Mononuclear cell (primary cell): Measurements from ENCODE around the gene SEC23A. TPM values are rescaled to one million over a fixed set of nuclear protein-coding genes. Genes with fewer than 3 reads are reported as not detected.
A peak's percentile ranks its signal among the peaks of the same experiment; 100 is the strongest.
"Not testable (repeated sequence)": the region's sequence is repeated elsewhere in the genome, so short reads cannot be mapped to it uniquely, and the experiment has no call there.

Experiments
- H3K27me3 ChIP-seq: 2 replicates; pipeline ENCODE4 v1.6.0; 2011; ENCODE audit warnings: low read length, control low read depth; ENCODE audit not compliant: insufficient read depth
- H3K4me1 ChIP-seq: 2 replicates; pipeline ENCODE4 v1.5.1; 2011; ENCODE audit warnings: mild to moderate bottlenecking, low read length, control low read depth; ENCODE audit not compliant: insufficient read depth
- H3K4me3 ChIP-seq: 2 replicates; pipeline ENCODE4 v1.5.1; 2011; ENCODE audit warnings: mild to moderate bottlenecking, low read length, moderate library complexity
- H3K9me3 ChIP-seq: 2 replicates; pipeline ENCODE4 v1.5.1; 2011; ENCODE audit warnings: low read depth, mild to moderate bottlenecking, control low read depth, low read length
- total RNA-seq: library from RNA; depleted of rRNA; stranded (reverse); fragments of >200 nt; gene quantifications from one replicate; pipeline ENCODE4 v1.2.3, GENCODE V29; 2012

Gene SEC23A
- total RNA-seq, result 110 TPM

GRCh38 chr14:39102969-39103957 is at the start of gene SEC23A:
SEC23A (minus strand) TSS chr14:39103235; CDS start chr14:39096118, 7,117 bp downstream.
- Histone ChIP-seq H3K4me1 (peaks cover 17% of the 10 kb centered on the region), H3K27me3 (no peaks in the 10 kb centered on the region), H3K9me3 (no peaks in the 10 kb centered on the region), H3K4me3 (peak within 1 kb of the TSS; percentile 94)

- no peaks in the 10 kb centered on the region for H3K27me3 ChIP-seq
- H3K9me3 ChIP-seq, result no peaks in the 10 kb centered on the region
- H3K4me1 ChIP-seq, result no peaks in the 10 kb centered on the region
- no peak overlapping the region for H3K4me3 ChIP-seq
Observed at GRCh38 chr14:39145266-39145966, 42.4 kb upstream of the SEC23A start.

- H3K4me3 ChIP-seq, H3K9me3 ChIP-seq, H3K27me3 ChIP-seq, H3K4me1 ChIP-seq: not testable (repeated sequence)
Observed at GRCh38 chr14:39143226-39143625, 40.2 kb upstream of the SEC23A start.

- H3K4me3 ChIP-seq, H3K9me3 ChIP-seq, H3K4me1 ChIP-seq, H3K27me3 ChIP-seq: not testable (repeated sequence)
Observed at GRCh38 chr14:39141623-39142022, 38.6 kb upstream of the SEC23A start.

GRCh38 chr14:39140170-39140569 is 37.1 kb upstream of the SEC23A start:
- no peaks in the 10 kb centered on the region for H3K4me1 ChIP-seq
- H3K4me3 ChIP-seq, result no peak overlapping the region
- no peaks in the 10 kb centered on the region for H3K27me3 ChIP-seq
- no peaks in the 10 kb centered on the region for H3K9me3 ChIP-seq

GRCh38 chr14:39138440-39138839 is 35.4 kb upstream of the SEC23A start:
- no peak overlapping the region for H3K4me3 ChIP-seq
- H3K9me3 ChIP-seq, result no peaks in the 10 kb centered on the region
- no peaks in the 10 kb centered on the region for H3K4me1 ChIP-seq
- H3K27me3 ChIP-seq, result no peaks in the 10 kb centered on the region

GRCh38 chr14:39137835-39138234 is 34.8 kb upstream of the SEC23A start:
- not testable (repeated sequence) for H3K9me3 ChIP-seq, H3K27me3 ChIP-seq, H3K4me3 ChIP-seq, H3K4me1 ChIP-seq

- Histone ChIP-seq H3K4me3 (no peak overlapping the region), H3K4me1 (no peaks in the 10 kb centered on the region), H3K9me3 (no peaks in the 10 kb centered on the region), H3K27me3 (no peaks in the 10 kb centered on the region)
Observed at GRCh38 chr14:39122330-39123138, 19.5 kb upstream of the SEC23A start.

GRCh38 chr14:39114073-39114838 is 11.2 kb upstream of the SEC23A start, which contains the start of gene GEMIN2:
GEMIN2 (plus strand) TSS chr14:39114323; CDS start chr14:39114339, 16 bp downstream.
- Histone ChIP-seq H3K9me3 (no peaks in the 10 kb centered on the region), H3K4me1 (peaks cover 13% of the 10 kb centered on the region), H3K27me3 (no peaks in the 10 kb centered on the region), H3K4me3 (peak within 1 kb of the TSS; percentile 74)

- Histone ChIP-seq H3K27me3 (no peaks in the 10 kb centered on the region), H3K4me3 (peak overlapping the region; percentile 74), H3K4me1 (peaks cover 13% of the 10 kb centered on the region), H3K9me3 (no peaks in the 10 kb centered on the region)
Observed at GRCh38 chr14:39113685-39114072, 10.6 kb upstream of the SEC23A start.

GRCh38 chr14:39109893-39110715 is 7.1 kb upstream of the SEC23A start:
- H3K4me3 ChIP-seq, result no peak overlapping the region
- no peaks in the 10 kb centered on the region for H3K27me3 ChIP-seq
- no peaks in the 10 kb centered on the region for H3K9me3 ChIP-seq
- peaks cover 11% of the 10 kb centered on the region for H3K4me1 ChIP-seq

- Histone ChIP-seq H3K4me1 (peaks cover 8% of the 10 kb centered on the region), H3K4me3 (no peak overlapping the region), H3K9me3 (no peaks in the 10 kb centered on the region), H3K27me3 (no peaks in the 10 kb centered on the region)
Observed at GRCh38 chr14:39108791-39109190, 5.8 kb upstream of the SEC23A start.

- no peaks in the 10 kb centered on the region for H3K9me3 ChIP-seq
- H3K4me1 ChIP-seq, result peaks cover 10% of the 10 kb centered on the region
- no peak overlapping the region for H3K4me3 ChIP-seq
- H3K27me3 ChIP-seq, result no peaks in the 10 kb centered on the region
Observed at GRCh38 chr14:39107591-39107996, 4.6 kb upstream of the SEC23A start.
